GM15510 (cell line): ENCODE measurements around the gene ARFGAP3.

ENCODE experiments used
- POLR2A ChIP-seq: IDR thresholded peaks from 3 replicates; pipeline ENCODE4 v1.6.1; 2011; ENCODE audit warnings: borderline replicate concordance; ENCODE audit not compliant: insufficient read length; ENCODE audit errors: extremely low read depth

ARFGAP3 gene

GRCh38 chr22:42760806-42761565 lies 96.1 kb downstream of the ARFGAP3 start:
- TF ChIP-seq POLR2A: no peak

DNA sequence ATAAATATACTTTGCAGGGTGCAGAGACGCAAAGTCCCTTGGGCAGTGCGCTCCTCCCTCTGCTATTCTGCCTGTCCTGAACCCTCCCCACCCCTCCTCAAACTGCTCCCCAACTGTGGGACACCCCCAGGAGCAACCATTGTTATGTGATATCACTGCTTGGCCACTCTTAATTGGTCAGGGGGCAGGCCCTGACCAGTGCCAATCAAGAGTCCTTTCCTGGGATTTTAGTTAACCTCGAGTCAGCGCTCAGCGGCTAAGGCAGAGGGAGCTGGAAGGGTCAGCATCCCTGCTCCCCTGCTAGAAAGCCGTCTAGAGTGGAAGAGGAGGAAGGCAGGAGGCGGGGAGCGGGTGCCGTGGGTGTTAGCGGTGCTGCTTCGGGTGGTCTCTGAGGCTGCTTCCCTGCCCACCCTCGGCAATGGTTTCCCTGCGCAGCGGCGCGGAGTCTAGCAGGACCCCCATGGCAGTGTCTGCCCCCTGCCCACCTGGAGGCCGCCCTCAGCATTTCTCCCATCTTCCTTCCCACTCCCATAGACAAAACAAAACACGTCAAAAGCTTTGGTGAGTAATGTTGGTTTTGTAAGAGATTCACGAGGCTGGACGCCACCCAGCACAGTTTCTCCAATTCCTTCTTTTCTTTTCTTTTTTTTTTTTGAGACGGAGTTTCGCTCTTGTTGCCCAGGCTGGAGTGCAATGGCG lies 98.0 kb downstream of the ARFGAP3 start:
- TF ChIP-seq POLR2A: no peak

DNA sequence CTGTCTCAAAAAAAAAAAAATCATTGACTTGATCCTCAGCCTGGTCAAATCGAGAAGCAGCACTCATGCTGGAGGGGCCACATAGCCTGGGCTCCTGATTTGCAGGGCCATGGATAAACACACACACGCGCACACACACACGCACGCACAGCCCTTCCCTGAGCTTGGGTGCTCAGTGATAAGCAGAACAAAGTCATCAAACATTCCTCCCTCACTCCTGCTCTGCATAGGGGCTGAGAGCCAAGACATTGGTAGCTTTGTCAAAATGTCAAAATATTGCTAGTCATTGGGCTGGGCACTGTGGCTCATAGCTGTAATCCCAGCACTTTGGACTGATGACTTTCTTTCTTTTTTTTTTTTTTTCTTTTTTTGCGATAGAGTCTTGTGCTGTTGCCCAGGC lies 102.4 kb downstream of the ARFGAP3 start:
- no peak for TF ChIP-seq POLR2A

DNA sequence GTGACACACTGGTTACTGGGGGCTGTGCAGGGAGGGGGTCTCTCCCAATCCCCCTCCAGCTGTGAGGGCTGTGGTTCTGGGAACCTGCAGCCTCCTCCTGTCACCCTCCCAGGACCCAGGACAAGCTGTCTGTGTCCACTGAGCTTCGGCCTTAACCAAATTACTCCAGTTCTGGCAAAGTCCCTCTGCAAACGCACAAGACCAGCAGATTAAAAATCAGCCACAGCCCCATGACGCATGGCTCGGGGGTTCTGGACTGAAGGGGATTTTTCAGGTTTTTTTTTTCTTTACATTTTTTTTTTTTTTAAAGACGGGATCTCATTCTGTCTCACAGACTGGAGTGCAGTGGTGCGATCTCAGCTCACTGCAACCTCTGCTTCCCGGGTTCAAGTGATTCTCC lies 104.2 kb downstream of the ARFGAP3 start:
- no peak for TF ChIP-seq POLR2A

GRCh38 chr22:42752230-42752746 lies 104.8 kb downstream of the ARFGAP3 start:
- TF ChIP-seq POLR2A: no peak

- no peak for TF ChIP-seq POLR2A
These were observed 109.2 kb downstream of the ARFGAP3 start for GRCh38 chr22:42747701-42748513.
